Activated T-cell treated with anti-CD3 and anti-CD28 coated beads, Interleukin-2, amount 50 U/mL, for 1 hour (primary cell): Measurements from ENCODE around the gene FAM228A.
A peak's percentile ranks its signal among the peaks of the same experiment; 100 is the strongest.
"Not testable (repeated sequence)": the region's sequence is repeated elsewhere in the genome, so short reads cannot be mapped to it uniquely, and the experiment has no call there.

Experiments used
- DNase-seq: peaks from one replicate; pipeline ENCODE4 v3.0.0-alpha.2; 2020

FAM228A gene

GRCh38 chr2:24174851-24175277 is at the start of gene FAM228A:
Gene FAM228A, plus strand, starts transcription at chr2:24175053. Its CDS starts 428 bp downstream, at chr2:24175481.
- DNase-seq = no peak

- no peak for DNase-seq
Observed at GRCh38 chr2:24125956-24126355, 48.9 kb upstream of the FAM228A start.

GRCh38 chr2:24132543-24132942 is 42.3 kb upstream of the FAM228A start:
- no peak for DNase-seq

GRCh38 chr2:24140305-24140704 is 34.5 kb upstream of the FAM228A start:
- DNase-seq = not testable (repeated sequence)

GRCh38 chr2:24147364-24147763 is 27.5 kb upstream of the FAM228A start:
- no peak for DNase-seq

GRCh38 chr2:24152413-24153197 is 22.2 kb upstream of the FAM228A start:
- no peak for DNase-seq

- DNase-seq = no peak
Observed at GRCh38 chr2:24153478-24153877, 21.4 kb upstream of the FAM228A start.

GRCh38 chr2:24158131-24158530 is 16.7 kb upstream of the FAM228A start:
- DNase-seq = no peak

GRCh38 chr2:24159708-24160107 is 15.1 kb upstream of the FAM228A start:
- no peak for DNase-seq

- DNase-seq = no peak
Observed at GRCh38 chr2:24160761-24161160, 14.1 kb upstream of the FAM228A start.

- no peak for DNase-seq
Observed at GRCh38 chr2:24162494-24162893, 12.4 kb upstream of the FAM228A start.

- DNase-seq = no peak
Observed at GRCh38 chr2:24163186-24163585, 11.7 kb upstream of the FAM228A start.

GRCh38 chr2:24163601-24164000 is 11.3 kb upstream of the FAM228A start:
- no peak for DNase-seq

GRCh38 chr2:24164416-24164973 is 10.4 kb upstream of the FAM228A start:
- peak; percentile 49 for DNase-seq

- DNase-seq = no peak
Observed at GRCh38 chr2:24169023-24169422, 5.8 kb upstream of the FAM228A start.

GRCh38 chr2:24175631-24176187 is 856 bp downstream of the FAM228A start:
- DNase-seq = no peak

GRCh38 chr2:24176326-24176725 is 1.5 kb downstream of the FAM228A start:
- DNase-seq = no peak

- DNase-seq = no peak
Observed at GRCh38 chr2:24179683-24180082, 4.8 kb downstream of the FAM228A start.

- DNase-seq = no peak
Observed at GRCh38 chr2:24181849-24182248, 7.0 kb downstream of the FAM228A start.

GRCh38 chr2:24182507-24182906 is 7.7 kb downstream of the FAM228A start:
- DNase-seq = no peak

GRCh38 chr2:24183366-24184069 is 8.7 kb downstream of the FAM228A start:
- DNase-seq = no peak

- no peak for DNase-seq
Observed at GRCh38 chr2:24189551-24189950, 14.7 kb downstream of the FAM228A start.

GRCh38 chr2:24190503-24190902 is 15.7 kb downstream of the FAM228A start:
- no peak for DNase-seq

GRCh38 chr2:24191156-24191555 is 16.3 kb downstream of the FAM228A start:
- DNase-seq = no peak
